HepG2 (cell line): ENCODE results near the gene SF3A2. TPM values are rescaled to one million over a fixed set of nuclear protein-coding genes. Genes with fewer than 3 reads are reported as not detected.

Experiments
- ATAC-seq: fragments of 200-7000 bp; cut with Tn5 transposase; 3 replicates; pipeline ENCODE4 v1.9.1; 2020; ENCODE audit warnings: mild to moderate bottlenecking, moderate library complexity
- BruUV-seq: library from RNA; stranded (reverse); fragments of 400-500 nt; replicated peaks from 2 replicates; lab custom pipeline; 2021; lab: Mats Ljungman, UMichigan
- CTCF ChIA-PET: fragments of 300-600 bp; formaldehyde crosslinking; extraction: SDS; loops from one replicate; lab custom pipeline; 2021; ENCODE audit warnings: low total read pairs, inconsistent platforms, low intra/inter-chr PET ratio; lab: Yijun Ruan, JAX
- POLR2A ChIA-PET: fragments of 350-600 bp; sonication (Branson Sonifier 250); formaldehyde crosslinking; loops from one replicate; lab custom pipeline; 2020; ENCODE audit warnings: antibody characterized with exemption, inconsistent platforms; lab: Yijun Ruan, JAX
- DNase-seq: peaks from one replicate; pipeline ENCODE4 v3.0.0-alpha.2; 2015; ENCODE audit warnings: low spot score
- FAIRE-seq: peaks from 3 replicates; lab custom pipeline; 2011; peaks lifted over from hg19 to GRCh38; lab: Jason Lieb, UNC
- H2AFZ ChIP-seq: one replicate; pipeline ENCODE4 v1.6.1; 2011; ENCODE audit warnings: low read length, inconsistent platforms
- H3K27ac ChIP-seq: fragments of 300-600 bp; 3 replicates; pipeline ENCODE4 v1.8.0; 2011; ENCODE audit warnings: mixed run types, mild to moderate bottlenecking, mixed read lengths, low read length, inconsistent platforms; ENCODE audit not compliant: insufficient read depth; ENCODE audit errors: extremely low read length
- H3K27me3 ChIP-seq, 2 experiments: fragments of 200-600 bp in 1 of 2; 2 replicates in 1 of 2; 3 replicates in 1 of 2; pipeline versions ENCODE4 v1.6.0 to v1.8.0; 2011; ENCODE audit warnings: low read length in 2 of 2, mild to moderate bottlenecking in 2 of 2, moderate library complexity in 2 of 2, inconsistent platforms in 1 of 2; ENCODE audit not compliant: insufficient read depth in 2 of 2, control insufficient read depth in 1 of 2
- H3K36me3 ChIP-seq, 2 experiments: fragments of 200-600 bp in 1 of 2; replicated peaks in 1 of 2; 2 replicates in 1 of 2; 3 replicates in 1 of 2; pipeline versions ENCODE4 v1.5.1 to v1.8.0; 2011; ENCODE audit warnings: low read length in 2 of 2, inconsistent platforms in 1 of 2; ENCODE audit not compliant: insufficient read depth in 2 of 2, control insufficient read depth in 1 of 2
- H3K4me1 ChIP-seq: 2 replicates; pipeline ENCODE4 v1.5.1; 2012; ENCODE audit warnings: low read length, inconsistent platforms; ENCODE audit not compliant: insufficient read depth
- H3K4me2 ChIP-seq: 2 replicates; pipeline ENCODE4 v1.6.0; 2011; ENCODE audit warnings: low read depth, low read length, inconsistent platforms
- H3K4me3 ChIP-seq, 3 experiments: fragments of 200-600 bp in 1 of 3; sonication (generic), shearing (Covaris generic) in 1 of 3; replicated peaks in 1 of 3; 2 replicates each; pipeline ENCODE4 v1.5.1; 2011 to 2016; ENCODE audit warnings: low read length in 3 of 3, inconsistent platforms in 2 of 3, low read depth in 2 of 3, mild to moderate bottlenecking in 2 of 3, control low read depth in 1 of 3, mixed read lengths in 1 of 3; ENCODE audit not compliant: insufficient read depth in 1 of 3
- H3K79me2 ChIP-seq: one replicate; pipeline ENCODE4 v1.6.1; 2011; ENCODE audit warnings: low read length, inconsistent platforms; ENCODE audit not compliant: insufficient read depth
- H3K9ac ChIP-seq: 2 replicates; pipeline ENCODE4 v1.6.0; 2011; ENCODE audit warnings: mild to moderate bottlenecking, low read depth, low read length, inconsistent platforms; ENCODE audit not compliant: insufficient read depth
- H3K9me3 ChIP-seq: 2 replicates; pipeline ENCODE4 v1.5.1; 2012; ENCODE audit warnings: mild to moderate bottlenecking, low read length
- H4K20me1 ChIP-seq: 2 replicates; pipeline ENCODE4 v1.6.0; 2011; ENCODE audit warnings: inconsistent platforms, mild to moderate bottlenecking, low read length, moderate library complexity; ENCODE audit not compliant: insufficient read depth
- ARNT2 ChIP-seq: sonication (generic); formaldehyde crosslinking; IDR thresholded peaks from 2 replicates; pipeline ENCODE4 v1.8.0; 2022; ENCODE audit warnings: mild to moderate bottlenecking, low read depth, missing genetic modification reagents, moderate library complexity
- GABPB1 ChIP-seq: IDR thresholded peaks from 2 replicates; pipeline ENCODE4 v1.6.1; 2016; ENCODE audit warnings: mild to moderate bottlenecking, missing genetic modification reagents, moderate library complexity, missing compliant biosample characterization
- MAFF ChIP-seq: IDR thresholded peaks from 2 replicates; pipeline ENCODE4 v1.6.1; 2011; ENCODE audit warnings: low read depth, low read length, improper control_type of control experiment
- RNF2 ChIP-seq: fragments of 450-650 bp; conservative IDR thresholded peaks from 2 replicates; pipeline ENCODE4 v1.6.1; 2016; ENCODE audit warnings: low read depth
- RORA ChIP-seq: sonication (generic); formaldehyde crosslinking; IDR thresholded peaks from 2 replicates; pipeline ENCODE4 v1.5.0; 2020; ENCODE audit warnings: mild to moderate bottlenecking, missing genetic modification reagents, moderate library complexity
- SNAPC5 ChIP-seq: sonication (generic); formaldehyde crosslinking; IDR thresholded peaks from 2 replicates; pipeline ENCODE4 v1.8.1; 2023; ENCODE audit warnings: mild to moderate bottlenecking, missing genetic modification reagents, borderline replicate concordance
- ZBTB26 ChIP-seq: IDR thresholded peaks from 2 replicates; pipeline ENCODE4 v1.6.1; 2016; ENCODE audit warnings: missing compliant biosample characterization, missing genetic modification reagents, borderline replicate concordance
- ZHX2 ChIP-seq, 2 experiments: sonication (generic) in 1 of 2; formaldehyde crosslinking in 1 of 2; IDR thresholded peaks; 2 replicates each; pipeline versions ENCODE4 v1.6.1 to v1.9.0; 2014 to 2022; ENCODE audit warnings: antibody characterized with exemption in 1 of 2, borderline replicate concordance in 1 of 2, inconsistent platforms in 1 of 2, low read depth in 1 of 2, missing genetic modification reagents in 1 of 2
- ZNF224 ChIP-seq: sonication (generic); formaldehyde crosslinking; IDR thresholded peaks from 2 replicates; pipeline ENCODE4 v1.5.0; 2020; ENCODE audit warnings: mild to moderate bottlenecking, missing genetic modification reagents
- ZNF260 ChIP-seq: sonication (generic); formaldehyde crosslinking; IDR thresholded peaks from 2 replicates; pipeline ENCODE4 v1.4.0; 2020; ENCODE audit warnings: missing genetic modification reagents, low read depth, mild to moderate bottlenecking, borderline replicate concordance
- ZSCAN29 ChIP-seq: sonication (generic); formaldehyde crosslinking; conservative IDR thresholded peaks from 2 replicates; pipeline ENCODE4 v1.4.0; 2020; ENCODE audit warnings: mild to moderate bottlenecking, missing genetic modification reagents
- WGBS: methylation state at CpG from one replicate; pipeline ENCODE4 v1.1.6; 2017; ENCODE audit warnings: low lambda C conversion rate; 5-methylcytosine and 5-hydroxymethylcytosine counted together
- in situ Hi-C: cut with HindIII; loops from 2 replicates; pipeline ENCODE4 v1.10.0; 2017; ENCODE audit warnings: low pct_unique_long_range_greater_than_20kb; ENCODE audit not compliant: extremely low pct_ligation_motif_present
- intact Hi-C: fragments of 100-400 bp; cut with micrococcal nuclease; formaldehyde crosslinking; loops from one replicate; pipeline ENCODE4 v1.10.0; 2022; ENCODE audit not compliant: unreplicated experiment
- polyA plus RNA-seq, 8 experiments: library from polyadenylated mRNA; depleted of rRNA in 3 of 8; stranded (reverse) in 7 of 8; unstranded in 1 of 8; fragments of >200 nt; fragmentation: Illumina TruSeq in 4 of 8; extraction: Trizol in 4 of 8; gene quantifications; 2 replicates each; pipeline versions ENCODE4 v1.2.1 to v1.2.3, GENCODE V29; 2011 to 2016; ENCODE audit warnings: low read depth in 4 of 8, missing spikeins in 1 of 8, mixed read lengths in 1 of 8; ENCODE audit not compliant: insufficient read depth in 1 of 8
- total RNA-seq, 5 experiments: library from RNA; depleted of rRNA; stranded (reverse); fragments of >200 nt; fragmentation: Illumina TruSeq; extraction: Trizol; gene quantifications; 2 replicates each; pipeline ENCODE4 v1.2.3, GENCODE V29; 2016; ENCODE audit warnings: low read depth in 1 of 5

Gene SF3A2
- total and polyA plus RNA-seq, 2 of the 13 experiments (the other 11 are each of a cell fraction or from before 2014, with no cell fraction given), result 8.6 to 8.8 TPM

- TF ChIP-seq ZHX2 (IDR thresholded peaks at IDR 0.05; ENCODE audit: low read depth) (no peak), ZHX2 (CRISPR knock-in tag; IDR thresholded peaks at IDR 0.05; ENCODE audit: borderline replicate concordance) (no peak)
Measured at GRCh38 chr19:2268861-2269243, 32.2 kb downstream of the SF3A2 start (continued).

GRCh38 chr19:2269244-2270156 lies 32.9 kb downstream of the SF3A2 start:
- peak overlapping the region; percentile 96 for H3K9ac ChIP-seq
- DNase-seq (peak; percentile 91), ATAC-seq (peak; percentile 37), FAIRE-seq (peak; percentile 59)
- under 1% methylated on average over 27 of the region's 103 CpGs for WGBS
- BruUV-seq, result TSS peak; percentile 67
- peaks cover 4 to 17% of the 10 kb centered on the region in 2 experiments; a peak in 4 of 5 replicates for H3K36me3 ChIP-seq
- H3K4me1 ChIP-seq, result peaks cover 66% of the 10 kb centered on the region
- in situ Hi-C loops (no loop called here), intact Hi-C loops (loop anchor here (5.0 kb wide), 1 partner anchor 32 kb away; the partner anchor contains the start of genes PLEKHJ1 and SF3A2)
- peak overlapping the region; percentile 87 for H3K27ac ChIP-seq
- CTCF ChIA-PET, result no interaction called here
- peaks cover 48% of the 10 kb centered on the region for H4K20me1 ChIP-seq
- H3K4me3 ChIP-seq, result peak overlapping the region; percentile 93 to 99 (median 96)
- no peaks in the 10 kb centered on the region; a peak in 1 of 5 replicates for H3K27me3 ChIP-seq
- H3K4me2 ChIP-seq, result peak overlapping the region; percentile 85; the same call in 1 of the 2 replicates
- peaks cover 39% of the 10 kb centered on the region for H3K79me2 ChIP-seq
- no peak overlapping the region for H2AFZ ChIP-seq
- POLR2A ChIA-PET, result interaction anchor here (2.7 kb wide), 1 partner anchor 10 kb away, joined by 10 read pairs; no protein-coding TSS in a partner anchor
- H3K9me3 ChIP-seq, result no peaks in the 10 kb centered on the region
- TF ChIP-seq ZNF260 (CRISPR knock-in tag), result no peak
- no peak for TF ChIP-seq RORA (CRISPR knock-in tag)
- peak; percentile 81; the same call in 1 of the 2 replicates for TF ChIP-seq ARNT2
- no peak for TF ChIP-seq SNAPC5 (CRISPR knock-in tag)
- TF ChIP-seq RNF2, result 0 out of 2 replicates have a peak, but pooled peaks have one; percentile 29
- TF ChIP-seq MAFF, result no peak
- TF ChIP-seq GABPB1 (CRISPR knock-in tag), result peak; percentile 82
- no peak for TF ChIP-seq ZSCAN29
- TF ChIP-seq ZNF224 (CRISPR knock-in tag), result 0 out of 2 replicates have a peak, but pooled peaks have one; percentile 52
- no peak for TF ChIP-seq ZBTB26 (CRISPR knock-in tag)
